NCI-H2029 (cell line): ENCODE measurements around the gene PPARA.

Source experiments
- DNase-seq: peaks from one replicate; lab custom pipeline; 2025; lab: John Stamatoyannopoulos, UW

PPARA gene

DNA sequence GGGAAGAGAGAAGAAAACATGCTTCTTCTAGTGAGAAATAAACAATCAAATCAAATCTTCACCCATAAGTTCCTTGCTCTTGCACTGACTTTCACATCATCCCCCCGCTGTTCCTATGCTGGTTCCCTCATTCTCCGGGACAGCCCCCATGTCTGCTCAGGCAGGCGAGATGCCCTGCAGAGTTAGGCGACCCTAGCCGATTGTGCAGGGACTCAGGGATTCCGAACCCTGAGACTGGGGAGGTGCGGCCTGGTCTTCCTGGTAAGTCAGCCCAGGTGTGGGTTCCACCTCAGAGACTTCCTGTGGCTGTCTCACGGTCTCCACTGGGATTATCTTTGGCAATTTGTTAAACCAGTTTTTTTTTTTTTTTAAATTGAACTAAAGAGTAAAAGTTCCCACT, 124.1 kb downstream of the PPARA start:
- no peak for DNase-seq

DNA sequence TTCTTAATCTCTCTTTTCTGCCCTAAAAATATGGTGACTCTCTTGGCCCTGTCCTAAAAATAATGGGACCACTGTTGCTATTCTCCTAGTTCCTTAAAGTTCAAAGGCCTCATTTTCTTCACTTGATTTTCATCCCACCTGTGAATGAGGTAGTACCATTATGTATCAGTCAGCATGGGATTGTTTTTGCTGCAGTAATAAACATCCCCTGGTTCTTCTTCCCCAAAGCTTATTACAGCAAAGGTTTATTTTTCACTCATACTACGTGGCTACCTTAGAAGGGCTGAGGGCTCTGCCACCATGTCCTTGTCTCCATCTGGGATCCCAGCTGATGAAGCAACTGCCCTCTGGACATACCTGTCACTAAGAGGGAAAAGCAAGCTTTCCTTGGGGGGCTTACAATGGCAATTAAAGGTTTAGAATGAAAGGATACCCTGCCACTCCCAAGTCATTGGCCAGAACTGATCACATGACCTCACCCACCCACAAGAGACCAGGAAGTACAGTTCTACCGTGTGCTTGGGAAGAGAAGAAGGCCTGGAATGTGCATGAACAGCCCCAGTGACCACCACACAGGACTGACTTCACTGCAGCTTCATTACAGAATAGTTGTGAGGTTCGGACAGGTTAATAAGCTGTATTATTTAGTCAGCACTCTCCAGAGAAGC, 125.3 kb downstream of the PPARA start:
- no peak for DNase-seq

DNA sequence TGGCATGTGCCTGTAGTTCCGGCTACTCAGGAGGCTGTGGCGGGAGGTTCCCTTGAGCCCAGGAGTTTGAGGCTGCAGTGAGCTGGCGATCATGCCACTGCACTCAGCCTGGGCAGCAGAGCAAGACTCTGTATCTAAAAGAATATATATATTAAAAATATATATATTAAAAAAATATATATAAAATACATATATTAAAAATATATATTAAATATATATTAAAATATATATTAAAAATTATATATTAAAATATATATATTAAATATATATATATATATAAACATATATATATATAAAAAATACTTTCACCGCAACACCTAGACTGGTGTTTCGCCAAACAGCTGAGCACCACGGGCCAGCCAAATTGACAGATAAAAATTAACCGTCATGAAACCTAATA, 126.2 kb downstream of the PPARA start:
- no peak for DNase-seq

DNA sequence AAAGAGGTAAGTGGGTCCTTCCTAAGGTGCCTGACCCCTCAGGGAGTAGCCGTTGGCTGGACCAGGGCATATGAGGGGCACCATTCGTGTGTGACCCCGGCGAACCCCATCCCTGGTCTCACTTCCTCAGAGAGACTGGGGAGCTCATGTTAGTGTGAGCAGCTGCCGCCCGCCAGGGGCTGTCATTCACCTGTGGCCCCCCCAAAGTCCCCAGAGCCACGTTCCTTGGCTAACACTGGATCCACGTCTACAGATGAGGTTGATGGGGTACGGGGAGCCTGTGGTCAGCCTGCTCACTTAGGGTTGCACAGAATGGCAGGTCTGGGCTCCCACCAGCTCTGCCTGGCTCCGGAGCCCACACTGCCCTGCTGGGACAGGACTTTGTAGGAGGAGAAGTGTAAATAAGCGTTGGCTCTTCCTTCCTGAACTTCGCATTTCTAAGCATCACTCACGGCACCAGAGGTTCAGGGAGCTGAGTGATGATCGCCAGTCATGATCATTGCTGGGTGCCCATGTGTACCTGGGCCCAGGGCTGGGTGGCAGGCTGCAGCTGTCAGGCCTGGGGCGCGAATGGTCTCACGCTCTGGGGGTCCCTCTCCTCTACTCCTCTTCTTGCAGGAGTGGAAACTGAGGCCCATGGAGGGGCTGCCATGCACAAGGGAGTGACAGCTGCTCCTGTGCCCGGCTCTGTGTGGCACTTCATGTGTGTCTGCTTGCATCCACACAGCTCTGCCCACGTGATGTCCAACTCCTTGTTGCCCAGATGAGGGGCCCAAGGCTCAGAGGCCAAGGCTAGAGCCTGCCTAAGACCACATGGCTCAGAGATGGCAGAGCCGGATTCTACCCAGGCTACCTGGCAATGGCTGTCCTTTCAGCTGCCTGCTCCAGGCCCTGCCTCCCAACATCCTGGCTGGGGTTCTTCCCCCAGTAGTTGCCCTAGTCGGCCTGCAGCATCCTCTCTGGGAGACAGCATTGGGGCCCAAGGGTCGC, 128.6 kb downstream of the PPARA start:
- DNase-seq, result no peak

GRCh38 chr22:46280063-46280817, 129.9 kb downstream of the PPARA start:
- no peak for DNase-seq

DNA sequence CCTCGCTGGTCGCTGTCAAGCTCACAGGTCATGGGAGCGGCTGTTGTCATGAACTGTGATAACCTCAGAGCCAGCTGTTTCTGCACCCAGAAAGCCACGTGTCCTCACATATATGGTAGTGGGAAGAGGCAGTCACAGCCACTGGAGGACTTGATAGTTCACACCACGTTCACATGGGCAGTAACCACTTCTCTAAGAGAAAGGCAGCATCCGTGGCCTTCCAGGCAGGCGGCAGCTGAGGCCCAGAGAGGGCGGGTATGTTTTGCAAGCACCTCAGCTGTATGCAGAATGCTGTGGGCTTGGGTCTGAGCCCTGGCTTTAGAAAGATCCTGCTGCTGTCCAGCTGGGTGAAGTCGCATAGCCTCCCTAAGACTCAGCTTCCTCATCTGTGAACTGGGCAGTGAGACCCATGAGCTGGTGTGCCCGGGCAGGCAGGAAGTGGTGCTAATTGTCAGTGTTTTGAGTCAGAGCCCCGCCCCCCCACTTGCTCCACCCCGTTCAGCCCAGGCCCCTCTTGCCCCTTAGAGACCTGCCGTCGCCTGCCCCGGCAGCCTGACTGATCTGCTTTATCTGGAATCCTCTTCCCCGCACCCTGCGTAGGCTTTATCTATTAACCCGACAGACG, 130.8 kb downstream of the PPARA start:
- DNase-seq, result no peak

DNA sequence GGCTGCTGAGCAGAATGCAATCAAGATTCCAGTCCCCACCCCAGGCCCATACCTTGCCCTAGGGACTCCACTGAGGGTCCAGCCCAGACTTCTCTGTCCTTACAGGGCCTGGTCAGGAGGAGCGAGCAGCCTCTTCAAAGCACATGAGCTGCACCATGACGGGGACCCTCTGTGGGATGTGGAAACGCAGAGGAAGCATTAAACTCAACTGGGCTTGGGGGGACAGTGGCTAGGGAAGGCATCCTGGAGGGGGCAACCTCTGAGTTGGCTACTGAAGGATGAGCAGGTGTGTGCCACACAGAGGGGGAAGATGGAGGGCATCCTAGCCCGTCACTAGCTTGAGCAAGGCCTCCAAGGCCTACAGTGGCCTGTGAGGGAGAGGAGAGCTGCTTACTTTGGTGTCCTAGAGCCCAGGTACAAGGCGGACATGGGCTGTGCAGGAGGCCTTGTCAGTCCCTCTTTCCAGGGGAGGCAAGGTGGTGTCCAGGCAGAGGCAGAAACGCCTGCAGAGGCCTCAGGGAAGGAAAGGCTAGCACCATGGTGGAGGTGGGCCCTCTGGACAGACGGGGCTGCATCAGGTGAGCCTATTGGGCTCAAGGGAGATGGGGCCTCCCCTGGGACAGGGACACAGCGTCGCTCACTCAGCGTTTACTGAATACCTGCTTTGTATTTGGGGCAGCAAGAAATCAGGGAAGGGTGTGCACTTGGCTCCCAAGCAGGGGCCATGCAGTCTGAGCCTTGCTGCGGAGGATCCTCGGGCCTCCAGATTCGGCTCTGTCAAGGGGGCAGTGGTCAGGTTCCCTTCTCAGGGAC, 131.7 kb downstream of the PPARA start:
- DNase-seq, result no peak

DNA sequence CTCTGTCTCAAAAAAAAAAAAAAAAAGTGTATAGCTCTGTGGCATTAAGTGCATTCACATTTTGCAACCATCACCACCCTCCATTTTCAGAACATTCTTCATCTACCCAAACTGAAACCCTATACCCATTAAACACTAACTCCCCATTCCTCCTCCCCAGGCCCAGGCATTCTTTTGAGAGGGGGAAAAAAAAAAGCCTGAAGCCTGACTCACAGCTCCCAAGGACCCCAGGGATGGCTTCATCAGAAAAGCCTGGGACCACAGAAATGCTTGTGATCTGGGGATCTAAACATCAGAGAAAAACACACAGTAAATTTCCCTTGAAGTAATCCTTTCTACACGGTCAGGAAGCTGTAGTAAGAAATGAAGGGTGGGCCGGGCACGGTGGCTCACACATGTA, 135.7 kb downstream of the PPARA start:
- no peak for DNase-seq

DNA sequence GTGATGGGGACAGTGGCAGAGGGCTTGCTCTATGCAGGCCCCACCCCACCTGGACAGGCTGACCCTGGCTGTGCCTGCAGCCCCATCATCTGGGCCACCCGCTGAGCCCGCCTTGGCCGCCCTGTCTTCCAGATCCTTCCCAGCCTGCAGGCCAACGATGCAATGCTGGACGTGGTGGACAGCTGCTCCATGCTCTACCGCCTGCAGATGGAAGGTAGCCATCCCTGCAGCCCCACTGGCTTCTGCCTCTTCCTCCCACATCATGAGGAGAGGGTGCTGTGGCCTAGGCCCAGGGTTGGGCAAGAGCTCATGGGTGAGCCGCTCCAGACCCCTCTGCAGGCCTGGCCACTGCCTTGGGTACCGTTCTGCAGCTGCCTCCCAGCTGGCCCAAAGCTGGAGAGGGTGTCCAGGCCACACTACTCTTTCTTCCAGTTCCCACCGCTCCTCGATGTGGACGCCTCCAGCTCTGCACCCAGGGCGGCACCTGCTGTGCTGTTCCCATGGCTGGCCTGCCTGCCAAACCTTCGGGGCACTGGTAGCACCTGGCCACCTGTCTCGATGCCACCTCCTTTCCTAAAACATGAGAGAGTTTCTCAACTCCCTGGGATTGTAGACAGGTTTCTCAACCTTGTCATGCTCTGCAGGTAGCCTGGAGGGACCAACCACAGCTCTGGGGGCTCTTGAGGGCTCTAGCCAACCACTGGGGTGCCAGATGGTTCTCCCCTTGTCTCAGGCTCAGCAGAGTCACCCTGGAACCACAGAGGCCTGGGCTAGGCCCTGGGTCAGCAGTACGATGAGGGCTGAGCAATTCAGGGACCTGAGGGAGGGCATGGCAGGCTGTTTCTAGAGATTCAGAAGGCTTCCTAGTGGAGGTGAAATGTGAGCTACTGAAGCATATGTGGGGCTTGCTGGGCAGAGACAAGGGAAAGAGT, 136.9 kb downstream of the PPARA start:
- DNase-seq, result no peak

DNA sequence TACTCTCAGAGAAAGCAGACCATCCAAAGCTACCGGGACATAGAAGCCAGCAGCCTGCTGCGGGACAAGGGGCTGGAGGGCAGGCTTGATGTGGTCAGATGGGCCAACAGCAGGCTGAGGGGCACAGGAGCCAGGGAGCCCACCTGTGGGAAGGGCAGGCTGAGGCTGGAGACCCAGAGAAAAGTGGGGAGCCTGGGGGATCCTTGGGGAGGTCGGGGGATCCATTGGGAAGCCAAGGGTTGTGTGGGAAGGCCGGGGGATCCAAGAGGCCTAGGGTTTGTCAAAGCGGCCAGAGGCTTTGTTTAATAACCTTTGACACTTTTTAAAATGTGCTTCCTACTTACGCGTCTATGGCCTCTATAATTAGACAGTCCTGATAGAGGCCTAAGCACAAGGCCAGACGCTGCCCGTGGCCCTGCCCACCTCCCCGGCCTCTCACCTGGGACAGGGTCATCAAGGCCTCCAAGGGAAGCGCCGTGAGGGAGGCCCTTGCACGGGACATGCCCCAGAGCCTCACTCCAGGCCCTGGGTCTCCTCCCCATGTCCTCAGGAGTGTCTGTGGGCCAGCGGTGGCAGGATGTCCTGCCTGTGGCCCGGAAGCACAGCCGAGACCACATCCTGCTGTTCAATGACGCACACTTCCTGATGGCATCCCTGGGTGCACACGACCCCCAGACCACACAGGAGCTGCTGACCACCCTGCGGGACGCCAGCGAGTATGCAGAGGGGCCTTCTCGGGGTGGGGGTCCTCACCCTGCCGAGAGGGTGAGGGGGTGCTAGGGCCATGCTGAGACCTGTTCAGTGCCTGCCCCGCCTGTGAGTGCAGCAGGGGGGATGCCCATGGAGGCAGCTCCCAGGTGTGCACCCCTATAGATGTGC, 137.8 kb downstream of the PPARA start:
- no peak for DNase-seq

DNA sequence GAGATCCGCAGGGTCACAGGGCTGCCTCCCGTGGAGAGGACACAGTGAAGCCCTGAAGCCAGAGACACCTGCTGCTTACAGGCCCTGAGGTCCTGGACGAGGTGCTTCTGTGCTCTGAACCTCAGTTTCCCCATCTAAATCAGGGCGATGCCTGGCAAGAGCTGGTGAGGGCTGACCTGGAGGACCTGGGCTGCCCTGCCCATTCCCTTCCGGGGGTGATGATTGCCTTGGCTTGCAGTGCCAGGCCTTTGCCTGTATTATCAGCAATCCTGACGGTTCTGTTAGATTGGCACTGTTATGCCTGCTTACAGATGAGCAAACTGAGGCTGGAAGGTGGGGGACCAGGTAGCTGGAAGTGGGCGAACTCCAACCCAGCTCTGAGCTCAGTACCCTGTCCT, 138.5 kb downstream of the PPARA start:
- DNase-seq, result no peak

DNA sequence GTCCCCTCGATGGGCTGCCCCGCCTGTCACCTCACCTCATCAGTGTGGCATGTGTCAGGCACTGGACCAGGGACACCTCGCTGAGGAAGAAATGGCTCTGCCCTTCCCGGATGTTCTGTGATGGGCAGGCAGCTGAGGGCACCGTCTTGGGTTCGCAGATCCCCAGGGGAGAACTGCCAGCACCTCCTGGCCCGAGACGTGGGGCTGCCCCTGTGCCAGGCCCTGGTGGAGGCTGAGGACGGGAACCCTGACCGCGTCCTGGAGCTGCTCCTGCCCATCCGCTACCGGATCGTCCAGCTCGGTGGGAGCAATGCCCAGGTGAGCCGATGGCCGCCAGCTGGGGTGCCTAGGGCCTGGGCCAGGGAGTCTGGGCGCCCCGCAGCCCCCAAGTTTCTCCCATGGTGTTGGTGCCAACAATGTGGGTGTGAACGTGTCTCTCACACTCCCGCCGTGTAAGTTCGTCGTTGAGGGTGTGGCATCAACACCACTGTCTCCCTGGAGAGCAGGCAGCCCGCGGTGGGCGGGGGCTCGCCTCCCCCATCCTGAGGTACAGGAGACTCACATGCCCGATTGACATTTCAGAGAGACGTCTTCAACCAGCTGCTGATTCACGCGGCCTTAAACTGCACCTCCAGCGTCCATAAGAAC, 139.0 kb downstream of the PPARA start:
- no peak for DNase-seq

GRCh38 chr22:46290121-46290842, 140.0 kb downstream of the PPARA start:
- DNase-seq, result no peak

GRCh38 chr22:46290843-46291785, 140.8 kb downstream of the PPARA start:
- DNase-seq, result no peak

- DNase-seq, result no peak
These were observed 141.8 kb downstream of the PPARA start for GRCh38 chr22:46292173-46292572.

- no peak for DNase-seq
These were observed 142.4 kb downstream of the PPARA start for GRCh38 chr22:46292732-46293131.
